Testis (tissue), 2 donors: Measurements from ENCODE around the gene SERGEF.

Source experiments
- CTCF ChIP-seq, 3 experiments: fragments of 450-650 bp in 2 of 3; fragments of 200-600 bp in 1 of 3; sonication (generic) in 1 of 3; IDR thresholded peaks; one replicate each; pipeline ENCODE4 v1.5.1; 2016 to 2019; ENCODE audit warnings: antibody characterized with exemption in 3 of 3, mild to moderate bottlenecking in 2 of 3, moderate library complexity in 1 of 3
- POLR2A ChIP-seq: fragments of 450-650 bp; IDR thresholded peaks from one replicate; pipeline ENCODE4 v1.6.1; 2017; ENCODE audit warnings: antibody characterized with exemption, mild to moderate bottlenecking, moderate library complexity

GRCh38 chr11:17747131-17747955 lies 265.5 kb downstream of the SERGEF start:
- TF ChIP-seq CTCF (IDR thresholded peaks at IDR 0.05) (no peak), POLR2A (no peak)
